Measurements from ENCODE around the gene IRF2BPL.

The IRF2BPL gene

DNA sequence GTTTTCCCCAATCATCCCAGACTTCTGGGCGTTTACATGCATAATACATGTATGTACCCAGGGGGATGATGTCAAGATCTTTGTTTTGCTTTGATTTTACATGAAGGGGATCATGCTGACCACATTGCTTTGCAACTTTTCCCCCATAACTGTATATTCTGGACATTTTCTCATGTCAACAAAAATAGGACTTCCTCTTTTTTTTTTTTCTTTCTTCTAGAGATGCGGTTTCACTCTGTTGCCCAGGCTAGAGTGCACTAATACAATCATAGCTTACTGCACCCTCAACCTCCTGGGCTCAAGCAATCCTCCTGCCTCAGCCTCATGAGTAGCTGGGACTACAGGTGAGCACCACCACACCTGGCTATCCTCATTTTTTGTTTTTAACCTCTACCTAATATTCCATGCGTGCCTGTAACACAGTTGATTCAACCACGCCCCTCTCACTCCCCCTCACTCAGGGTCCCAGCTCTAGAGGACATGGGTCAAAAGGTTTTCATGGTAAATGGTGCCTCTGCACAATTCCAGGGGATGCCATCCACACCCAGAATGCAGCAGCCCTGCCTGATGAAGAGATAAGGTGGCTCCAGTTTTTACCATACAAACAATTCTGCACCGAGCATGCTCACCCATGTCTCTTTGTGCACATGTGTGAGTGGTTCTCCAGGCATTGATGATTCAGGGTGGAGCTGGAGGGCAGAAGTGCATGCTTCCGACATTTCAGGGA lies 37.5 kb upstream of the IRF2BPL start:
- Histone ChIP-seq H2AFZ (ENCODE audit: low read depth, low read length) (no peak overlapping the region), H3K79me2 (ENCODE audit: insufficient read depth, low read length) (no peaks in the 10 kb centered on the region), H3K36me3 (ENCODE audit: insufficient read depth, low read length) (no peaks in the 10 kb centered on the region), H3K4me3 (ENCODE audit: low read depth in 1 of 2, low read length in 2 of 2) (no peak overlapping the region), H3K4me1 (ENCODE audit: insufficient read depth, low read length) (no peaks in the 10 kb centered on the region), H3K4me2 (ENCODE audit: insufficient read depth, low read length) (no peak overlapping the region), H3K27ac (ENCODE audit: low read length) (no peak overlapping the region), H3K9me3 (ENCODE audit: insufficient read depth, low read length, severe bottlenecking) (no peaks in the 10 kb centered on the region), H4K20me1 (ENCODE audit: insufficient read depth, low read length) (no peaks in the 10 kb centered on the region; the same call in 1 of the 2 replicates), H3K27me3 (ENCODE audit: insufficient read depth, low read length, poor library complexity) (peaks cover 5% of the 10 kb centered on the region), H3K9ac (ENCODE audit: low read depth, low read length) (no peak overlapping the region)
- ATAC-seq (ENCODE audit: insufficient read depth, low read depth) (no peak), DNase-seq (no peak)
- TF ChIP-seq EZH2 (IDR thresholded peaks at IDR 0.05; ENCODE audit: borderline replicate concordance, low read depth, low read length, severe bottlenecking), result no peak
- TF ChIP-seq, protein P1, sequence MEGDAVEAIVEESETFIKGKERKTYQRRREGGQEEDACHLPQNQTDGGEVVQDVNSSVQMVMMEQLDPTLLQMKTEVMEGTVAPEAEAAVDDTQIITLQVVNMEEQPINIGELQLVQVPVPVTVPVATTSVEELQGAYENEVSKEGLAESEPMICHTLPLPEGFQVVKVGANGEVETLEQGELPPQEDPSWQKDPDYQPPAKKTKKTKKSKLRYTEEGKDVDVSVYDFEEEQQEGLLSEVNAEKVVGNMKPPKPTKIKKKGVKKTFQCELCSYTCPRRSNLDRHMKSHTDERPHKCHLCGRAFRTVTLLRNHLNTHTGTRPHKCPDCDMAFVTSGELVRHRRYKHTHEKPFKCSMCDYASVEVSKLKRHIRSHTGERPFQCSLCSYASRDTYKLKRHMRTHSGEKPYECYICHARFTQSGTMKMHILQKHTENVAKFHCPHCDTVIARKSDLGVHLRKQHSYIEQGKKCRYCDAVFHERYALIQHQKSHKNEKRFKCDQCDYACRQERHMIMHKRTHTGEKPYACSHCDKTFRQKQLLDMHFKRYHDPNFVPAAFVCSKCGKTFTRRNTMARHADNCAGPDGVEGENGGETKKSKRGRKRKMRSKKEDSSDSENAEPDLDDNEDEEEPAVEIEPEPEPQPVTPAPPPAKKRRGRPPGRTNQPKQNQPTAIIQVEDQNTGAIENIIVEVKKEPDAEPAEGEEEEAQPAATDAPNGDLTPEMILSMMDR (IDR thresholded peaks at IDR 0.05; ENCODE audit: borderline replicate concordance, extremely low read depth, low read length, poor library complexity, severe bottlenecking), result no peak

DNA sequence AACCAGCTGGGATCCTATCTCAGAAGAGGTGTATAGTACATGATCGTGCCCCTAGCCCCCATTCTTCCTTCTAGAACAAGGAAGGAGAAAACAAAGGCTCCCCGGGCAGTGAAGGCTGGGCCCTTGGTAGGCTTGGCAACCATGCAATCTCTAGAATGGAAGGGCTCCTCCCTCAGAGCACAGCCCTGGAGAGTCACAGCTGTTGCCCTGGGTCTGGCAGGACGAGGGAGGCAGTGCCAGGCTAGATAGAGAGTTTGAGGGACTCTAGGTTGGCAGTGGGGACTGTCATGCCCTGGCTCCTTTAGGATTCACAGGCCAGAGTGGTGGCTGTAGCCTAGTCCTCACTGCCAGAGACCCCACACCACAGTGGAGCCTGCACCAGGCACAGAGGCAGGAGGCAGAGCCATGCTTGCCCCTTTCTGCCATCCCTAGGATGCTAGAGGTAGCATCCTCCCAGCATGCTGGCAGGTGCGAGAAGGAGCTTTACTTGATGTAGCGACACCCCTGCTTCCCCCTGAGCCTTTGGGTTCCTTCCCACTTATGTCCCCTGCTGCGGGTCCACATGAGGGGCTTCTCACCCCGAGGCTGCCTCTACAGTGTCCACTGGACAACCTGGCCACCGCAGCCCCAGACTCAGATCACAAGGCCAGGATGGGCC lies 36.1 kb upstream of the IRF2BPL start:
- TF ChIP-seq EZH2 (IDR thresholded peaks at IDR 0.05; ENCODE audit: borderline replicate concordance, low read depth, low read length, severe bottlenecking), result no peak
- TF ChIP-seq, protein P1 (IDR thresholded peaks at IDR 0.05; ENCODE audit: borderline replicate concordance, extremely low read depth, low read length, poor library complexity, severe bottlenecking), result no peak
- no peak overlapping the region for H3K4me2 ChIP-seq (ENCODE audit: insufficient read depth, low read length)
- no peaks in the 10 kb centered on the region for H3K4me1 ChIP-seq (ENCODE audit: insufficient read depth, low read length)
- peaks cover 5% of the 10 kb centered on the region for H3K27me3 ChIP-seq (ENCODE audit: insufficient read depth, low read length, poor library complexity)
- no peaks in the 10 kb centered on the region for H3K36me3 ChIP-seq (ENCODE audit: insufficient read depth, low read length)
- no peaks in the 10 kb centered on the region for H3K79me2 ChIP-seq (ENCODE audit: insufficient read depth, low read length)
- H3K27ac ChIP-seq (ENCODE audit: low read length), result no peak overlapping the region
- no peak for ATAC-seq (ENCODE audit: insufficient read depth, low read depth)
- H2AFZ ChIP-seq (ENCODE audit: low read depth, low read length), result no peak overlapping the region
- no peaks in the 10 kb centered on the region for H3K9me3 ChIP-seq (ENCODE audit: insufficient read depth, low read length, severe bottlenecking)
- H3K9ac ChIP-seq (ENCODE audit: low read depth, low read length), result no peak overlapping the region
- no peak for DNase-seq
- no peaks in the 10 kb centered on the region; the same call in 1 of the 2 replicates for H4K20me1 ChIP-seq (ENCODE audit: insufficient read depth, low read length)
- H3K4me3 ChIP-seq (ENCODE audit: low read depth in 1 of 2, low read length in 2 of 2), result no peak overlapping the region

DNA sequence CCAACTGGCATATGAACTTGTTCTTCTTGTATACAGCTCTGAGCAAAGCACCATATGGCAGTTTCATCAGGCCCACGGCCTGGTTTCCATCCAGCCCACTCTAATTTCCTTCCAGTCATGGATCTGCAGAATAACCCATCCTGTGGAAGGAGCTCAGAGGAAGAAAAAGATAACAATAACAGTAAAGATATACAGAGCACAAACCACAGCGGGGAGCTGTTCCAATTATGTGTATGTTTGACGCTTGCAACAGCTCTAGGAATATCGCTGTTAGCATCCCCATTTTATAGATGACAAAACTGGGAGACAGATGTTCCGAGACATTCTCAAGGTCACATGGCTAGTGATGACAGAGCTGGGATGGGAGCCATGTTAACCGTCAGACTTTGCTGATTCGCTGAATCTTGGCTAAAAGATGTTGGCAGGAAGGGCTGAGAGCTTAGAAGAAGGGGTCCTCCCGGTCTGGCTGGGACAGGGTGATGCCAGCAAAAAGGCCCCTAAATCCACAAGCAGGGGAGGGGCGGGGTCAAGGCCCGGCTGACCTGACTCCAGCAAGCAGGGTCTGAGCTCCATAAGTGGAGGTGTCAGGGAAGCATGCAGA lies 35.2 kb upstream of the IRF2BPL start:
- Histone ChIP-seq H3K36me3 (ENCODE audit: insufficient read depth, low read length) (no peaks in the 10 kb centered on the region), H3K27me3 (ENCODE audit: insufficient read depth, low read length, poor library complexity) (peaks cover 5% of the 10 kb centered on the region), H3K4me2 (ENCODE audit: insufficient read depth, low read length) (no peak overlapping the region), H3K9ac (ENCODE audit: low read depth, low read length) (no peak overlapping the region), H3K4me1 (ENCODE audit: insufficient read depth, low read length) (no peaks in the 10 kb centered on the region), H3K9me3 (ENCODE audit: insufficient read depth, low read length, severe bottlenecking) (no peaks in the 10 kb centered on the region), H3K79me2 (ENCODE audit: insufficient read depth, low read length) (no peaks in the 10 kb centered on the region), H2AFZ (ENCODE audit: low read depth, low read length) (no peak overlapping the region), H4K20me1 (ENCODE audit: insufficient read depth, low read length) (no peaks in the 10 kb centered on the region; the same call in 1 of the 2 replicates), H3K4me3 (ENCODE audit: low read depth in 1 of 2, low read length in 2 of 2) (no peak overlapping the region), H3K27ac (ENCODE audit: low read length) (no peak overlapping the region)
- TF ChIP-seq, protein P1 (IDR thresholded peaks at IDR 0.05; ENCODE audit: borderline replicate concordance, extremely low read depth, low read length, poor library complexity, severe bottlenecking), result no peak
- no peak for TF ChIP-seq EZH2 (IDR thresholded peaks at IDR 0.05; ENCODE audit: borderline replicate concordance, low read depth, low read length, severe bottlenecking)
- DNase-seq (no peak), ATAC-seq (ENCODE audit: insufficient read depth, low read depth) (no peak)

Data from DND-41 (cell line).